Ectodermal cell (in vitro differentiated cells): ENCODE measurements around the gene ETFDH.

Source experiments
- H3K27ac ChIP-seq: 2 replicates; pipeline ENCODE4 v1.7.0; 2013; ENCODE audit warnings: mild to moderate bottlenecking, low read depth, low read length; ENCODE audit not compliant: insufficient read depth, poor library complexity, severe bottlenecking
- H3K27me3 ChIP-seq: 2 replicates; pipeline ENCODE4 v1.7.0; 2013; ENCODE audit warnings: mild to moderate bottlenecking, low read length; ENCODE audit not compliant: insufficient read depth, control insufficient read depth, poor library complexity, severe bottlenecking
- H3K36me3 ChIP-seq: one replicate; pipeline ENCODE4 v1.7.0; 2013; ENCODE audit warnings: low read length; ENCODE audit not compliant: control insufficient read depth, insufficient read depth
- H3K4me1 ChIP-seq: one replicate; pipeline ENCODE4 v1.7.0; 2013; ENCODE audit warnings: low read length; ENCODE audit not compliant: control insufficient read depth, insufficient read depth
- H3K4me3 ChIP-seq: 2 replicates; pipeline ENCODE4 v1.7.0; 2013; ENCODE audit warnings: low read depth, low read length, control low read depth; ENCODE audit not compliant: insufficient read depth
- H3K9me3 ChIP-seq: 2 replicates; pipeline ENCODE4 v1.7.0; 2013; ENCODE audit warnings: mild to moderate bottlenecking, low read length, moderate library complexity; ENCODE audit not compliant: control insufficient read depth
- WGBS, 2 experiments: methylation state at CpG; one replicate each; pipeline ENCODE4 v1.1.7; 2013; ENCODE audit warnings: missing lambda C conversion rate in 2 of 2; 5-methylcytosine and 5-hydroxymethylcytosine counted together

ETFDH gene

GRCh38 chr4:158722291-158722916 is 50.3 kb downstream of the ETFDH start:
- Histone ChIP-seq H3K27me3 (no peaks in the 10 kb centered on the region), H3K27ac (peak overlapping the region; percentile 94)

GRCh38 chr4:158722917-158723793 is 51.1 kb downstream of the ETFDH start, which contains the start of gene PPID:
Gene PPID (minus strand): TSS chr4:158723396. CDS start chr4:158723288, 108 bp downstream.
- Histone ChIP-seq H3K27me3 (no peaks in the 10 kb centered on the region), H3K27ac (peak within 1 kb of the TSS; percentile 94), H3K4me3 (peak within 1 kb of the TSS; percentile 94), H3K36me3 (peaks cover 15% of the 10 kb centered on the region), H3K4me1 (no peaks in the 10 kb centered on the region), H3K9me3 (no peaks in the 10 kb centered on the region)
- WGBS, 2 experiments = 1% methylated on average over 65 of the region's 65 CpGs

More at GRCh38 chr4:158722291-158722916, 50.3 kb downstream of the ETFDH start:
- Histone ChIP-seq H3K4me1 (no peaks in the 10 kb centered on the region), H3K9me3 (no peaks in the 10 kb centered on the region), H3K4me3 (peak overlapping the region; percentile 94), H3K36me3 (peaks cover 15% of the 10 kb centered on the region)
- 16 to 22% methylated on average over 16 of the region's 16 CpGs for WGBS, 2 experiments

- Histone ChIP-seq H3K27me3 (no peaks in the 10 kb centered on the region), H3K4me1 (no peaks in the 10 kb centered on the region), H3K36me3 (peaks cover 9% of the 10 kb centered on the region), H3K4me3 (no peak overlapping the region), H3K9me3 (no peaks in the 10 kb centered on the region), H3K27ac (no peak overlapping the region)
- WGBS, 2 experiments = 92 to 98% methylated on average over 3 of the region's 4 CpGs
These were observed 52.5 kb downstream of the ETFDH start for GRCh38 chr4:158724637-158725036.

GRCh38 chr4:158726633-158727032 is 54.5 kb downstream of the ETFDH start:
- Histone ChIP-seq H3K27me3 (no peaks in the 10 kb centered on the region), H3K4me1 (no peaks in the 10 kb centered on the region), H3K4me3 (no peak overlapping the region), H3K36me3 (no peaks in the 10 kb centered on the region), H3K27ac (no peak overlapping the region), H3K9me3 (no peaks in the 10 kb centered on the region)
- 89 to 92% methylated on average over 6 of the region's 6 CpGs for WGBS, 2 experiments

GRCh38 chr4:158728236-158728635 is 56.1 kb downstream of the ETFDH start:
- no peak overlapping the region for H3K4me3 ChIP-seq
- H3K36me3 ChIP-seq = no peaks in the 10 kb centered on the region
- no peaks in the 10 kb centered on the region for H3K27me3 ChIP-seq
- H3K4me1 ChIP-seq = no peaks in the 10 kb centered on the region
- 75 to 88% methylated on average over 1 of the region's 1 CpG for WGBS, 2 experiments
- H3K9me3 ChIP-seq = no peaks in the 10 kb centered on the region
- H3K27ac ChIP-seq = no peak overlapping the region

GRCh38 chr4:158729716-158730559 is 57.8 kb downstream of the ETFDH start:
- no peaks in the 10 kb centered on the region for H3K9me3 ChIP-seq
- no peak overlapping the region for H3K27ac ChIP-seq
- H3K4me3 ChIP-seq = no peak overlapping the region
- no peaks in the 10 kb centered on the region for H3K27me3 ChIP-seq
- no peaks in the 10 kb centered on the region for H3K4me1 ChIP-seq
- 64 to 68% methylated on average over 5 of the region's 5 CpGs for WGBS, 2 experiments
- H3K36me3 ChIP-seq = no peaks in the 10 kb centered on the region

GRCh38 chr4:158738866-158739265 is 66.8 kb downstream of the ETFDH start:
- Histone ChIP-seq H3K4me1 (no peaks in the 10 kb centered on the region), H3K9me3 (no peaks in the 10 kb centered on the region), H3K27ac (no peak overlapping the region), H3K27me3 (no peaks in the 10 kb centered on the region), H3K36me3 (no peaks in the 10 kb centered on the region), H3K4me3 (no peak overlapping the region)
- 91 to 95% methylated on average over 1 of the region's 2 CpGs for WGBS, 2 experiments

GRCh38 chr4:158739600-158739999 is 67.5 kb downstream of the ETFDH start:
- H3K9me3 ChIP-seq = no peaks in the 10 kb centered on the region
- H3K27ac ChIP-seq = no peak overlapping the region
- H3K4me1 ChIP-seq = no peaks in the 10 kb centered on the region
- 81 to 83% methylated on average over 2 of the region's 2 CpGs for WGBS, 2 experiments
- no peaks in the 10 kb centered on the region for H3K27me3 ChIP-seq
- H3K4me3 ChIP-seq = no peak overlapping the region
- no peaks in the 10 kb centered on the region for H3K36me3 ChIP-seq

- Histone ChIP-seq H3K27ac (no peak overlapping the region), H3K4me1 (no peaks in the 10 kb centered on the region), H3K27me3 (no peaks in the 10 kb centered on the region), H3K4me3 (no peak overlapping the region), H3K36me3 (no peaks in the 10 kb centered on the region), H3K9me3 (no peaks in the 10 kb centered on the region)
- 96 to 97% methylated on average over 3 of the region's 3 CpGs for WGBS, 2 experiments
These were observed 69.4 kb downstream of the ETFDH start for GRCh38 chr4:158741326-158742021.
